Measurements from ENCODE around the gene HPD.

The HPD gene

GRCh38 chr12:121811434-121812319 is 47.0 kb downstream of the HPD start:
- Histone ChIP-seq H3K4me1 (ENCODE audit: low read length) (no peaks in the 10 kb centered on the region), H3K27me3 (replicated peaks; ENCODE audit: insufficient read depth, low read length) (no peaks in the 10 kb centered on the region), H3K9me3 (replicated peaks; ENCODE audit: insufficient read depth, low read length) (no peaks in the 10 kb centered on the region), H3K4me2 (ENCODE audit: low read depth, low read length) (peak overlapping the region; percentile 62; the same call in 1 of the 2 replicates), H3K79me2 (ENCODE audit: low read length) (peaks cover 54% of the 10 kb centered on the region), H2AFZ (ENCODE audit: low read length) (no peak overlapping the region), H3K36me3 (replicated peaks; ENCODE audit: insufficient read depth, low read length) (no peaks in the 10 kb centered on the region), H3K9me2 (replicated peaks; ENCODE audit: insufficient read depth, low read length) (no peaks in the 10 kb centered on the region), H3F3A (ENCODE audit: insufficient read depth, low read length) (no peaks in the 10 kb centered on the region), H3K27ac (ENCODE audit: low read length) (no peak overlapping the region), H4K20me1 (ENCODE audit: insufficient read depth, low read length) (peaks cover 4% of the 10 kb centered on the region; the same call in 1 of the 2 replicates), H3K4me3 (ENCODE audit: low read length) (peak overlapping the region; percentile 37; the same call in 1 of the 2 replicates), H3K9ac (ENCODE audit: low read length) (no peak overlapping the region)
- peak; percentile 24 for DNase-seq
- peak; percentile 63 for TF ChIP-seq CTCF (IDR thresholded peaks at IDR 0.05; ENCODE audit: low read length)
- no peak for TF ChIP-seq EZH2 (optimal IDR thresholded peaks at IDR 0.05; ENCODE audit: low read depth, low read length)
- no peak for TF ChIP-seq EZH2phosphoT487 (IDR thresholded peaks at IDR 0.05; ENCODE audit: low read length)

- DNase-seq, result no peak
- Histone ChIP-seq H3K9ac (ENCODE audit: low read length) (no peak overlapping the region), H3K9me2 (replicated peaks; ENCODE audit: insufficient read depth, low read length) (no peaks in the 10 kb centered on the region), H3K27ac (ENCODE audit: low read length) (no peak overlapping the region), H2AFZ (ENCODE audit: low read length) (no peak overlapping the region), H4K20me1 (ENCODE audit: insufficient read depth, low read length) (peaks cover 4% of the 10 kb centered on the region; the same call in 1 of the 2 replicates), H3K4me3 (ENCODE audit: low read length) (no peak overlapping the region), H3K79me2 (ENCODE audit: low read length) (peaks cover 61% of the 10 kb centered on the region), H3K9me3 (replicated peaks; ENCODE audit: insufficient read depth, low read length) (no peaks in the 10 kb centered on the region), H3K4me1 (ENCODE audit: low read length) (no peaks in the 10 kb centered on the region), H3F3A (ENCODE audit: insufficient read depth, low read length) (no peaks in the 10 kb centered on the region), H3K4me2 (ENCODE audit: low read depth, low read length) (peak overlapping the region; percentile 52; the same call in 1 of the 2 replicates), H3K36me3 (replicated peaks; ENCODE audit: insufficient read depth, low read length) (no peaks in the 10 kb centered on the region), H3K27me3 (replicated peaks; ENCODE audit: insufficient read depth, low read length) (no peaks in the 10 kb centered on the region)
- TF ChIP-seq EZH2 (optimal IDR thresholded peaks at IDR 0.05; ENCODE audit: low read depth, low read length) (no peak), EZH2phosphoT487 (IDR thresholded peaks at IDR 0.05; ENCODE audit: low read length) (no peak), CTCF (IDR thresholded peaks at IDR 0.05; ENCODE audit: low read length) (no peak)
These were observed 47.7 kb downstream of the HPD start for GRCh38 chr12:121810833-121811433.

DNA sequence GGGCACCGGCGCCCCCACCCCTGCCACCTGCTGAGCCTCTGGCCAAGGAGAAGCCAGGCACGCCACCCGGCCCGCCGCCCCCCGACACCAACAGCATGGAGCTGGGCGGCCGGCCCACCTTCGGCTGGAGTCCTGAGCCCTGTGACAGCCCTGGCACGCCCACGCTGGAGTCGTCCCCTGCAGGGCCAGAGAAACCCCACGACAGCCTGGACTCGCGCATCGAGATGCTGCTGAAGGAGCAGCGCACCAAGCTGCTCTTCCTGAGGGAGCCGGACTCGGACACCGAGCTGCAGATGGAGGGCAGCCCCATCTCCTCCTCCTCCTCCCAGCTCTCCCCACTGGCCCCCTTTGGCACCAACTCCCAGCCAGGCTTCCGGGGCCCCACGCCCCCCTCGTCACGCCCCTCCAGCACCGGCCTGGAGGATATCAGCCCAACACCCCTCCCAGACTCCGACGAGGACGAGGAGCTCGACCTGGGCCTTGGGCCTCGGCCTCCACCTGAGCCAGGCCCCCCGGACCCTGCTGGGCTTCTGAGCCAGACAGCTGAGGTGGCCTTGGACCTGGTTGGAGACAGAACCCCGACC is 48.3 kb downstream of the HPD start:
- Histone ChIP-seq H3K27ac (ENCODE audit: low read length) (no peak overlapping the region), H3K9me3 (replicated peaks; ENCODE audit: insufficient read depth, low read length) (no peaks in the 10 kb centered on the region), H3K9ac (ENCODE audit: low read length) (no peak overlapping the region), H3K36me3 (replicated peaks; ENCODE audit: insufficient read depth, low read length) (no peaks in the 10 kb centered on the region), H3K4me2 (ENCODE audit: low read depth, low read length) (no peak overlapping the region), H4K20me1 (ENCODE audit: insufficient read depth, low read length) (peaks cover 4% of the 10 kb centered on the region; the same call in 1 of the 2 replicates), H3F3A (ENCODE audit: insufficient read depth, low read length) (no peaks in the 10 kb centered on the region), H3K27me3 (replicated peaks; ENCODE audit: insufficient read depth, low read length) (no peaks in the 10 kb centered on the region), H3K4me3 (ENCODE audit: low read length) (no peak overlapping the region), H2AFZ (ENCODE audit: low read length) (no peak overlapping the region), H3K79me2 (ENCODE audit: low read length) (peaks cover 65% of the 10 kb centered on the region), H3K4me1 (ENCODE audit: low read length) (no peaks in the 10 kb centered on the region), H3K9me2 (replicated peaks; ENCODE audit: insufficient read depth, low read length) (no peaks in the 10 kb centered on the region)
- DNase-seq, result no peak
- TF ChIP-seq EZH2 (optimal IDR thresholded peaks at IDR 0.05; ENCODE audit: low read depth, low read length) (no peak), EZH2phosphoT487 (IDR thresholded peaks at IDR 0.05; ENCODE audit: low read length) (no peak), CTCF (IDR thresholded peaks at IDR 0.05; ENCODE audit: low read length) (no peak)
